ENCODE results near the gene GPR146.
A peak's percentile ranks its signal among the peaks of the same experiment; 100 is the strongest.
"Not testable (repeated sequence)": the region's sequence is repeated elsewhere in the genome, so short reads cannot be mapped to it uniquely, and the experiment has no call there.

Gene GPR146, protein sequence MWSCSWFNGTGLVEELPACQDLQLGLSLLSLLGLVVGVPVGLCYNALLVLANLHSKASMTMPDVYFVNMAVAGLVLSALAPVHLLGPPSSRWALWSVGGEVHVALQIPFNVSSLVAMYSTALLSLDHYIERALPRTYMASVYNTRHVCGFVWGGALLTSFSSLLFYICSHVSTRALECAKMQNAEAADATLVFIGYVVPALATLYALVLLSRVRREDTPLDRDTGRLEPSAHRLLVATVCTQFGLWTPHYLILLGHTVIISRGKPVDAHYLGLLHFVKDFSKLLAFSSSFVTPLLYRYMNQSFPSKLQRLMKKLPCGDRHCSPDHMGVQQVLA

DNA sequence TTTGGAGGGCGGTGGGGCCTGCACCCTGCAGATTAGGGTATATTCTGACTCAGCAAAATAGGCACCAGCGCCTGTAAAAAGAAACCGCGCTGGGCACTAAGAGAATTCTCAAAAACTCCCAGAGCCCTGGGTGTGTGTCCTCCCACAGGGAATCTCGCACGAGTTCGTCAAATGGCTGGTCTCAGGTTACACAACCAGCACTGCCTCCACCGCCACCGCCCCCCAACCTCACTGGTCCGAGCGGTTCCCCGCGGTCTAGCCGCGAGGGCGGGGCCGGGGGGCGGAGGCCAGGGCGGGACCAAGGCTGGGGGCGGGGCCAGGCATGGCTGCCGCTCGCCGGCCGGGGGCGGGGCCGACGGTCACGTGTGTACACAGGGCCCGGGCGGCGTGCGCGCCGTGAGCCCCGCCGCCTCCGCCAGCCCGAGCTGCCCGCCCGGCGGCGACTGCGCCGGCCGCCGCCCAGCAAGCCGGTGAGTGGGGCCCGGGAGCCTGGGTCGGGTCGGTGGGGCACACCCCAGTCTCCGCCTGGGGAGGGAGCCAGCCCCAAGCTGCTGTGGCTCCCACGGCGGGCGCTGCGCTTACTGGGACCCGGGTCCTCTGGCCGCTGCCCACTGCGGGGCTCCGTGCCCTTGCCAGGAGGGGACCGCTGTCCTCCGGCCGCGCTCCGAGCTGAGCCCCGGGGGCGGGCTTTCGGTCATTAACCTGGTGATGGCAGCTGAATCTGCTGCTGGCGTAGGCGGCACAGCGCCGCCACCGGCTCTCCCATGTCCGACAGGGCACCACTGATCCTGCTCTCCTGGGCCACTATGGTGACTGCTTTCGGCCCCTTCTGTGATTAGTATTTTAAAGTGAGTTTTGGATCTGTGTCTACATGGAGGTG, at the start of gene GPR146:
Gene GPR146, plus strand, starts transcription at position 358 of the 880 bp plus-strand sequence. CDS start 12,970 bp downstream, outside the sequence.
- peak; percentile 99 for DNase-seq (ENCODE audit: low spot score)

DNA sequence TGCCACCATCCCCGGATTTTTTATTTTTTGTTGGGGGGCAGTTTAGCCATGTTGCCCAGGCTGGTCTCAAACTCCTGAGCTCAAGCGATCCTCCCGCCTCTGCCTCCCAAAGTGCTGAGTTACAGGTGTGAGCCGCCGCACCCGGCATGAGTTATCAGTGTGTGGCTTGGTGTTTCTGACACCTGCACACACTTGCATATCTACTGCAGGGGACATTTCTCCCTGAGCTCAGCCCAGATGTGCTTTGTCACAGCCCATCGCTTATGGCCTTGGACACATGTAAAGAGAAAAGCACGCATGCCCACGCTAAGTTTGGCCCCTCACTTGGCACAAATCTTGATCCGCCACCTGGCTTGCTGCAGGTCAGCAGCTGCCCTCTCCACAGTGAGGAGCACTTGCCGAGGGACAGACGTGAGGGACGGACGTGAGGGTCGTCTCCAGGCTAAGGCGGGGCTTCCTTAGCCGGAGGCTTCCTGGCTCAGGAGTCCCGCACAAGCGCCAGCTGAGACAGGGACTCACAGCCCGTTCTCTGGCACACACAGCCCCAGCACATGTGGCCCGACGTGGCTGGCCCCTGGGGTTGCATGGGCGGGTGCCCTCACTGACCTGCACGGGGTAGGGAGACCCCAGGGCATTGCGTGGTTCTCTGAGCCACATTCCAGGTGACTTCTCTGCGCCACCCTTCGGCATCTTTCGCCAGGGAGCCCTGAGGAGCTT, 49.6 kb upstream of the GPR146 start:
- DNase-seq (ENCODE audit: low spot score): no peak

DNA sequence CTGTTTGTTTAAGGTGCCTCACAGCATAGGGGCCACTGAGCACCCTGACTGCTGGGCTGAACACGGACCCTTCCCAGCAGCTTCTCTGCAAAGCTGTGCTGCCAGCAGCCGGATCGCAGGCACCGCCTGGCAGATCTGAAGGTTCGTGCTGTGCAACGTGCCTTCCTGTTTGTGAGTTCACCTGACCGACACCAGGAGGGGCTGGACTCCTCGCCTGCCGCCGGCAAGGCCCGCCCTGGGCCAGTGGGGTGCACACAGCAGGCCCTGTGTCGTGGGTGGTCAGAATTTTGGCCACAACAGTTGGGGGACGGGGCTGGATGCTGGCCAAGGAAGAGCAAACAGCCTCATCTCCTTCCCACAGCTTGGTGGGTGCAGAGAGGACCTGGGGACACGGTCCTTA, 48.8 kb upstream of the GPR146 start:
- no peak for DNase-seq (ENCODE audit: low spot score)

GRCh38 chr7:996079-996872, 48.1 kb upstream of the GPR146 start:
- DNase-seq (ENCODE audit: low spot score): no peak

- no peak for DNase-seq (ENCODE audit: low spot score)
Observed at GRCh38 chr7:997404-998395, 46.6 kb upstream of the GPR146 start.

DNA sequence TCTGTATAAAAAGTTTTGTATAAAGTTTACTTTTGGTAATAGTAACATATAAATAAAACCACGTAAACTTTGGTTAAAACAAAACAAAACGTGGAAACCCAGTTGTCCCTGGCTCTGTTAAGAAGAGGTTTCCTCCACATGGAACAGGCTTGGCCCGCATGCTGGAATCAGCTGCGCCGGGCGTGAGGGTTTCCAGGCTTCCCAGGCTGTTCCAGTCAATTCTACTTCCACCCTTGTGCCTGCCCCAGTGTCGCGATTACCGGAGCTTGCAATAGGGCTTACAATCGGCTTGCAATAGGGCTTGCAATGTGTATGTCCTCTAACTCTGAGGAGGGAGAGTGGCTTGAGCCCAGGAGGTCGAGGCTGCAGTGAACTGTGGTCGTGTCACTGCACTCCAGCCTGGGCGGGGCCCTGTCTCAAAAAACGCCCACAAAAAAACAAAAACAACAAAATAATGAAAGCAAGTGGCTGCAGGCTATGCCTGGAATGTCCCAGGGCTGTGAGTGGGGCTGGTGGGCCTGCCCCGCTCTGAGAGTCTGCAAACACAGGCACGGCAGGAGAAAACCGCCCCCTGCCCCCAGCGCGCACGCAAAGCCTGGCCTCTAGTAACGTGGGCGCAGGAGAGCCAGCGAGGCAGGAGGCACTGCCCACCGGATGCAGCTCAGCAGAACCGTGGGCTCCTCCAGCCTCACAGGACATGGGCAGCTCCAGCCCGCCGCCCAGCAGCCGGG, 45.0 kb upstream of the GPR146 start:
- DNase-seq (ENCODE audit: low spot score): no peak

DNA sequence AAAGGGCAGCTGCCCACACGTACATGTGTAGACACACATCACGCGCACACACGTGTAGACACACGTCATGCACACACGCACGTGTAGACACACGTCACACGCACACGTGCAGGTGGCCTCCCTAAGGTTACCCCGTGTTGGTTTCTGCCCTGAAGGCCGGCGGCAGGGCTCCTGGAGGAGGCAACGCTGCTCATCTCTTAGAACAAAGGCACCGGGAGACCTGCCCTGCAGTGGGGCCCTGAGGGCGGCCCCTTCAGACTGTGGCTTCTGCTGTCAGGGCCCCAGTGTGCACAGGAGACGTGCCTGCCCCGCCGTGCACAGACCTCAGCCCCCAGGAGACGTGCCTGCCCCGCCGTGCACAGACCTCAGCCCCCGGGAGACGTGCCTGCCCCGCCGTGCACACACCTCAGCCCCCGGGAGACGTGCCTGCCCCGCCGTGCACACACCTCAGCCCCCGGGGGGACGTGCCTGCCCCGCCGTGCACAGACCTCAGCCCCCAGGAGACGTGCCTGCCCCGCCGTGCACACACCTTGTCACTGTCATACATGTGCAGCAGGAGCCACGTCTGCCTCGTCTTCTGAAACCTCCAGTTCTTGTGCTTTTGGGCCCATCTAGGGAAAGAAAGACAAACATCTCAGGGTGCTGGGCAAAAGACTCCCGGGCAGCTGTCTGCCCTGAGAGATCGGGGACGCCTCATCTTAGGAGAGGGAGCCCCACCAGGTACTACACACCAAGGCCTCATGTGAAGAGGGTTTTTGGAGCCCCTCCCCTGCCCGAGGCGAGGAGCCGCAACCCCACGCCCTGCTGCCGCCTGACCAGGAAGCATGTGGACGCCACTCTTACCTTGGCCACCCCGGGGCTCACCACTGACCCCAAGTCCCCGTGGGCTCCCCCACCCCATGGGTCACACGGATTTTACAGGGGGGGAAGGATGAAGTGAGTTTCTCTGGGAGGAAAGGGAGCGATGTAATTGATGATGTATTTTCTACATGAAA, 44.1 kb upstream of the GPR146 start:
- DNase-seq (ENCODE audit: low spot score): no peak

GRCh38 chr7:1001069-1001770, 43.1 kb upstream of the GPR146 start:
- DNase-seq (ENCODE audit: low spot score): not testable (repeated sequence)

DNA sequence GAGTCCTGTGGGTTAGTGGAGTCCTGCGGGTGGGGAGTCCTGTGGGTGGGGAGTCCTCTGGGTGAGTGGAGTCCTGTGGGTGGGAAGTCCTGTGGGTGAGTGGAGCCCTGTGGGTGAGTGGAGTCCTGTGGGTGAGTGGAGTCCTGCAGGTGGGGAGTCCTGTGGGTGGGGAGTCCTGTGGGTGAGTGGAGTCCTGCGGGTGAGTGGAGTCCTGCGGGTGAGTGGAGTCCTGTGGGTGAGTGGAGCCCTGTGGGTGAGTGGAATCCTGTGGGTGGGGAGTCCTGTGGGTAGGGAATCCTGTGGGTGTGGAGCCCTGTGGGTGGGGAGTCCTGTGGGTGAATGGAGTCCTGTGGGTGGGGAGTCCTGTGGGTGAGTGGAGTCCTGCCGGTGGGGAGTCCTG, 42.3 kb upstream of the GPR146 start:
- not testable (repeated sequence) for DNase-seq (ENCODE audit: low spot score)

- not testable (repeated sequence) for DNase-seq (ENCODE audit: low spot score)
Observed at GRCh38 chr7:1002445-1002844, 41.9 kb upstream of the GPR146 start.

GRCh38 chr7:1004018-1004852, 40.1 kb upstream of the GPR146 start:
- no peak for DNase-seq (ENCODE audit: low spot score)

DNA sequence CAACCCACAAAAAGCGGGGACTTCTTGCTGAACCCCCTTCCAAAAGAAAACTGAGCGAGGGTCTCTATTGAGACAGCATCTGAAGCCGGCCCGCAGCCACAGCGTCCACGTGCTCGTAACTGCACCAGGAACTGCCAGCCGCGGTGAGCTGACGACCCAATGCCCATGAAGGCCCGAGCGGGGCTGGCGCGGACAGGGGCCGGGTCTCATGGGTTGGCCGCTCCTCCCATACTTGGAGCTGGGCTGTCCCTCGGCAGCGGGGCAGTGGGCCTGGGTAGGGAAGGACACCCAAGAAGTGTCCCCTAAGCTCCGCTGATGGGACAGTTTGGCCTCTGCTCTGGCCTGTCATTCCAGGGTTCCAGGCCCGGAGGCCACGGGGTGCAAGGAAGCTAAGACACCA, 39.0 kb upstream of the GPR146 start:
- DNase-seq (ENCODE audit: low spot score): no peak

DNA sequence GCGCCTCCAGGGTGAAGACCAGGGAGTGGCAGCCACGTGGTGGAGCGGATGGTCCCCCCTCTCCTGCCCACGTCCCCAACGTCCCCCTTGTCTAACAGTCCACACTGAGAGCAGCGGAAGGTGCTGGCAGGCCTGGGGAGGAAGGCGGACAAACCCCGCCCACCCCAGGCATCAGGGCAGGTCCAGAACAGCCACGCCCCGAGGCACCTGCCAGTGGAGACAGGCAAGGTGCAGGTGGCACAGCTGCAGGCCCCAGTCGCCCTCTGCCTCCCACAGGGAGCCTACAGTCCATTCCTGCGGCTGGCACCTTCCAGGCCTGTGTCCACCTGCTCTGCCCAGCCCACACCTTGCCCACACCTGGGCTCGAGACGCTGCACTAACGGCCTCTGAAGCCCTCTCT, 36.4 kb upstream of the GPR146 start:
- DNase-seq (ENCODE audit: low spot score): no peak

DNA sequence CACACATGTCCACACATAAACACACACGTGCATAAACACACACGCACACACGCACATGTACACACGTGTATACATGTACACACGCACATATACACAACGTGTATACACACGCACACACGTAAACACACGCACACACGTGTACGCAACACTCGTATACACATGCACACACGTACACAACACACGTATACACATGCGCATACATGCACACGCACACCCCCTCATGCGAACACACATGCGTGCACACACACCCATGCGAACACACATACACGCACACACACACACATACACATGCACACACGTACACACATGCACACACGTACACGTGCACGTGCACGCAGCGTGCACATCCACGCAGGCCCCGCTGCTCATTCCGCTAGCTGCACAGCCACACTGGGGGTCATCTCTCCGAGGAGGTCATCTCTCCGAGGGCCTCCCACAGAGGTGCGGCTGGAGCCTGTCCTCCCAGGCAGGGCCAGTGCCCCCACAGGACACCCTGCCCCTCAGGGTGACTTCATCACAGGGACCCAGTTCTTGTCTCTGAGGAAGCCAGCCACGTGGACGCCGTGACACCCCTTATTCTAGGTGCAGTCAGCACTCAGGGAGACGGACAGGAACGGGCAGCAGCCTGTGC, 35.5 kb upstream of the GPR146 start:
- no peak for DNase-seq (ENCODE audit: low spot score)

DNA sequence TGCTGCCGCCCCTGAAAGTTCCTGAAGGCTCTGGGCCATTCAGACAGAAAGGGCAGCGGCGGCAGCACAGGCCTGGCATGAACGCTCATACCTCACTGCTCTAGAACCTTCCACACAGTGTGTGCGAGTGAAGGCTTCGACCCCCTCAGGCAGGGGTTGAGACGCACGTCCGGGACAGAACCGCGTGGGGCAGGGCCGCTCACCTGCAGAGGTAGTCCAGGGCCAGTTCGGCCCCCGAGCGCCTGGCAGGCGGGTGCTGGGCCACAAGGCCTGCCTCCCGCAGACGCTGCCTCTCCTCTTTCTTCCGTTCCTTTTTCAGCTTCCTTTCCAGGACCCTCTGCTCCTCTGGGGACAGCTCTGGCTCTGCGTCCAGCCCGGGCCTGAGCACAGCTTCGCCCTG, 34.6 kb upstream of the GPR146 start:
- DNase-seq (ENCODE audit: low spot score): no peak

- no peak for DNase-seq (ENCODE audit: low spot score)
Observed at GRCh38 chr7:1010226-1010625, 34.1 kb upstream of the GPR146 start.
